Activated T-cell treated with anti-CD3 and anti-CD28 coated beads, Interleukin-2, amount 50 U/mL, for 72 hours (primary cell): Measurements from ENCODE around the gene FBXO31. TPM values are rescaled to one million over a fixed set of nuclear protein-coding genes. Genes with fewer than 3 reads are reported as not detected.
"Not testable (repeated sequence)": the region's sequence is repeated elsewhere in the genome, so short reads cannot be mapped to it uniquely, and the experiment has no call there.

Experiments used
- ATAC-seq, 2 donors: fragments of 150-1000 bp; cut with Tn5 transposase; replicated peaks in 1 of 2; 2 replicates each; pipeline ENCODE4 v1.10.0; 2021; ENCODE audit warnings: moderate library complexity in 2 of 2, mild to moderate bottlenecking in 1 of 2
- DNase-seq, 2 donors: peaks; one replicate each; pipeline ENCODE4 v3.0.0; 2021 to 2022; ENCODE audit warnings: mixed read lengths in 1 of 2
- H3K27ac Mint-ChIP-seq: one replicate; pipeline ENCODE4 v1.8.0; 2022; ENCODE audit warnings: mild to moderate bottlenecking, moderate library complexity, mixed read lengths
- H3K27me3 Mint-ChIP-seq: one replicate; pipeline ENCODE4 v1.8.0; 2022; ENCODE audit warnings: low read depth, mixed read lengths
- H3K36me3 Mint-ChIP-seq, 2 donors: one replicate each; pipeline ENCODE4 v1.8.0; 2022; ENCODE audit warnings: mixed read lengths in 2 of 2, mild to moderate bottlenecking in 1 of 2; ENCODE audit not compliant: insufficient read depth in 2 of 2
- H3K4me1 Mint-ChIP-seq: one replicate; pipeline ENCODE4 v1.8.0; 2022; ENCODE audit warnings: low read depth, mixed read lengths
- H3K4me3 Mint-ChIP-seq, 2 donors: one replicate each; pipeline ENCODE4 v1.8.0; 2022; ENCODE audit warnings: mild to moderate bottlenecking in 2 of 2, mixed read lengths in 2 of 2, moderate library complexity in 2 of 2
- H3K9me3 Mint-ChIP-seq, 2 donors: one replicate each; pipeline ENCODE4 v1.8.0; 2022; ENCODE audit warnings: mixed read lengths in 2 of 2
- total RNA-seq, 2 donors: library from RNA; stranded (reverse); gene quantifications; one replicate each; pipeline ENCODE4 v1.2.3, GENCODE V29; 2022

Gene FBXO31
- total RNA-seq, 2 donors from 2014 or later: 33.7 to 36.8 TPM

DNA sequence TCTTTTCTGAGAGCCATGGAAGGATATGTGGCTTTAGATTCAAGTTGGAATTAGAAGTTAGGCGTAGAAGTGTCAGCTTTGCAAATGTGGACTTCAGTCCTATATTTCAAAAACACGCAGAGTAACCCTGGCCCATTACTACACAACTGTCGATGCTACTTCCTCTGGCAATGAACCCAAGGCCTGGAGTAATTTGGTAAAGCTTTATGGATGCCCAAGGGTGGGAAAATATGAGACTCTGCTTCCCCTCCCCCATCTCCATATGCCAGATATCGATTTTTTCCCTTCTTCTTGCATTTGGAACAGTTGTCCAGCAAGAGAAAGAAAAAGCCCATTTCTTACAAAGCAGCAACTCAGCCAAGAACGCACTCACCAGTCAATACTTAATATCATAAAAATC lies 5.7 kb upstream of the FBXO31 start:
- peak overlapping the region in 1 of 2 donors; percentile 73 for H3K4me3 Mint-ChIP-seq
- no peaks in the 10 kb centered on the region for H3K27me3 Mint-ChIP-seq
- no peak for ATAC-seq
- H3K36me3 Mint-ChIP-seq: peaks cover 8% of the 10 kb centered on the region in 2 donors
- H3K4me1 Mint-ChIP-seq: peaks cover 61% of the 10 kb centered on the region
- peak overlapping the region; percentile 97 for H3K27ac Mint-ChIP-seq
- DNase-seq: no peak
- peaks cover 0 to 2% of the 10 kb centered on the region in 2 donors for H3K9me3 Mint-ChIP-seq

- peaks cover 7 to 10% of the 10 kb centered on the region in 2 donors for H3K36me3 Mint-ChIP-seq
- H3K27me3 Mint-ChIP-seq: no peaks in the 10 kb centered on the region
- H3K4me1 Mint-ChIP-seq: peaks cover 60% of the 10 kb centered on the region
- ATAC-seq (no peak), DNase-seq (no peak)
- peak overlapping the region; percentile 55 to 72 for H3K4me3 Mint-ChIP-seq
- H3K9me3 Mint-ChIP-seq: peaks cover 0 to 2% of the 10 kb centered on the region in 2 donors
- peak overlapping the region; percentile 81 for H3K27ac Mint-ChIP-seq
Observed at GRCh38 chr16:87388818-87389134, 5.2 kb upstream of the FBXO31 start.

GRCh38 chr16:87387942-87388817 lies 4.6 kb upstream of the FBXO31 start:
- ATAC-seq (peak; percentile 68 to 70), DNase-seq (peak; percentile 87 to 93)
- peaks cover 55% of the 10 kb centered on the region for H3K4me1 Mint-ChIP-seq
- H3K27ac Mint-ChIP-seq: peak overlapping the region; percentile 81
- peaks cover 0 to 2% of the 10 kb centered on the region in 2 donors for H3K9me3 Mint-ChIP-seq
- no peaks in the 10 kb centered on the region for H3K27me3 Mint-ChIP-seq
- peak overlapping the region; percentile 55 to 72 for H3K4me3 Mint-ChIP-seq
- peaks cover under 1 to 7% of the 10 kb centered on the region in 2 donors for H3K36me3 Mint-ChIP-seq

- not testable (repeated sequence) for H3K27me3 Mint-ChIP-seq, ATAC-seq
- H3K4me1 Mint-ChIP-seq: peaks cover 73% of the 10 kb centered on the region
Observed at GRCh38 chr16:87384875-87385167, 1.2 kb upstream of the FBXO31 start.

DNA sequence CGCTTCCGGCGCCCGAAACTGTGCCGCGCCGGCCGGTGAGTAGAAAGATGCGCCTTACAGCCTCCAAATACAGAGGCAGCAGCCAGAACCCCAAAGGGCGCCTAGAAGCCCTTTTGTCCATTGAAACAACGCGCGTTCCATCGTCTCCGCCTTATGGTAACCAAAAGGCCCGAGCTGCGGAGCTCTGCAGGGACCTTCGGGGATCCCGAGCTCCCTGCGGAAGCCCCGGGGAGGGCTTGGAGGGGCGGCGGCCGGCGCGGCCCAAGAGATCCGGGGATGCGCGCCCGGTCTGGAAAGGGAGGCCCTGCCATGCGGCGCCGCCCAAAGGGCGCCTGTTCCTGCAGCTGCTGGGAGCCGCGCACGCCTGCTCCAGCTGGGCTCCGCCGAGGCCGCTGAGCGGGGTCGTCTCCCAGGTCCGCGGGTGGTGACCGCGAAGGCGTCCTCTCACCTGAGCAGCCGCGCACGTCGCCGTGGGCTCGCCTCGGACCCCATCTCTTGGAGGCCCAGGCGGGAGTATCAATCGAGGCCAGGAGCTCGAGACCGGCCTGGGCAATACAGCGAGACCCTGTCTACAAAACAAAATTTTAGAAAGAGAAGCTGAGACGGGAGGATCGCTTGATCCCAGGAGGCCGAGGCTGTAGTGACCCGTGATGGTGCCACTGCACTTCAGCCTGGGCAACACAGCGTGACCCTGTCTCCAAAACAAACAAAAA lies 742 bp upstream of the FBXO31 start:
- no peaks in the 10 kb centered on the region for H3K27me3 Mint-ChIP-seq
- DNase-seq: peak in 1 of 2 donors; percentile 51
- H3K4me1 Mint-ChIP-seq: peaks cover 70% of the 10 kb centered on the region
- peak overlapping the region; percentile 100 for H3K27ac Mint-ChIP-seq
- peak; percentile 2 to 4 for ATAC-seq
- peaks cover 2% of the 10 kb centered on the region in 2 donors for H3K36me3 Mint-ChIP-seq
- peaks cover 0 to 2% of the 10 kb centered on the region in 2 donors for H3K9me3 Mint-ChIP-seq
- H3K4me3 Mint-ChIP-seq: peak overlapping the region; percentile 87 to 93

More at GRCh38 chr16:87384875-87385167, 1.2 kb upstream of the FBXO31 start:
- not testable (repeated sequence) for DNase-seq, H3K36me3 Mint-ChIP-seq, H3K9me3 Mint-ChIP-seq
- peak overlapping the region; percentile 87 to 93 for H3K4me3 Mint-ChIP-seq
- peak overlapping the region; percentile 86 for H3K27ac Mint-ChIP-seq

GRCh38 chr16:87382023-87382785 lies 1.4 kb downstream of the FBXO31 start:
- Mint-ChIP-seq H3K27me3 (no peaks in the 10 kb centered on the region), H3K27ac (peak overlapping the region; percentile 93), H3K4me1 (peaks cover 56% of the 10 kb centered on the region), H3K4me3 (peak overlapping the region; percentile 85 to 98), H3K9me3 (peaks cover 0 to 1% of the 10 kb centered on the region in 2 donors), H3K36me3 (peaks cover 2% of the 10 kb centered on the region in 2 donors)
- DNase-seq (no peak), ATAC-seq (no peak)

GRCh38 chr16:87380881-87381280 lies 2.7 kb downstream of the FBXO31 start:
- Mint-ChIP-seq H3K36me3 (peaks cover 2% of the 10 kb centered on the region in 2 donors), H3K27me3 (no peaks in the 10 kb centered on the region), H3K27ac (peak overlapping the region; percentile 92), H3K9me3 (no peaks in the 10 kb centered on the region), H3K4me1 (peaks cover 62% of the 10 kb centered on the region), H3K4me3 (peak overlapping the region; percentile 85 to 98)
- DNase-seq: no peak
- ATAC-seq: no peak

DNA sequence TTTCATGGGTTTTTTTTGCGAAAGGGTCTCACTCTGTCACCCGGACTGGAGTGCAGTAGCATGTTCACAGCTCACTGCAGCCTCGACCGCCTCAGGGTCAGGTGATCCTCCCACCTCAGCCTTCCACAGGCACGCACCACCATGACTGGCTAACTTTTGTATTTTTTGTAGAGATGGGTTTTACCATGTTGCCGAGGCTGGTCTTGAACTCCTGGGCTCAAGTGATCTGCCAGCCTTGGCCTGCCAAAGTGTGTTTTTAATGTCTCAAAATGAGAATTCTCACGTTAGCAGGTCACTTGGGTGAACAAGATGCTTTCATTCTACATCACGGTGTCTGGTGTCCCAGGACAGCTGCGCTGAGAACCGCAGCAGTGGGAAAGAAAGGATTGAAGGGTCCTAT lies 3.2 kb downstream of the FBXO31 start:
- Mint-ChIP-seq H3K36me3 (peaks cover 2% of the 10 kb centered on the region in 2 donors), H3K4me1 (peaks cover 67% of the 10 kb centered on the region), H3K27me3 (no peaks in the 10 kb centered on the region), H3K27ac (peak overlapping the region; percentile 92), H3K4me3 (peak overlapping the region; percentile 85 to 98), H3K9me3 (no peaks in the 10 kb centered on the region)
- DNase-seq: no peak
- no peak for ATAC-seq

DNA sequence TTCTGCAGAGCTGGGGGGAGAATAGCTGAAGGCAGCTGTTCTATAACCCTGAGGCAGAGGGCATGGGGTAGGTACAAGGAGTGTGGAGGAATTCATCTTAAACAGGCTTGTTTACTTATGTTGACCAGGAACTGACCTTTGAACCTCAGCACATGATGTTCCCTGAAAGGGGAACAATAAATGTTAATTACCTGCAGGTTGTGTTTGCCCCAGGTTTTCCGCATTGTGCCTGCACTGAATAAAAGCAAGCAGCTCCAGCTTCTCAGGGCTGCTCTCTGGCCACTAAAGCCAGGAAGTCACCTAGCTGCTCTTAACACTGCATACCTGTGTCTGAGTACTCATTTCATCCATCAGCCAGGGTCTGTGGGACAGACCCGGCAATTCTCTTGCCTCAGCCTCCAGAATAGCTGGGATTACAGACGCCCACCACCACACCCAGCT lies 4.2 kb downstream of the FBXO31 start:
- DNase-seq, H3K36me3 Mint-ChIP-seq, H3K27me3 Mint-ChIP-seq, ATAC-seq, H3K27ac Mint-ChIP-seq, H3K9me3 Mint-ChIP-seq, H3K4me3 Mint-ChIP-seq: not testable (repeated sequence)
- H3K4me1 Mint-ChIP-seq: peaks cover 62% of the 10 kb centered on the region

DNA sequence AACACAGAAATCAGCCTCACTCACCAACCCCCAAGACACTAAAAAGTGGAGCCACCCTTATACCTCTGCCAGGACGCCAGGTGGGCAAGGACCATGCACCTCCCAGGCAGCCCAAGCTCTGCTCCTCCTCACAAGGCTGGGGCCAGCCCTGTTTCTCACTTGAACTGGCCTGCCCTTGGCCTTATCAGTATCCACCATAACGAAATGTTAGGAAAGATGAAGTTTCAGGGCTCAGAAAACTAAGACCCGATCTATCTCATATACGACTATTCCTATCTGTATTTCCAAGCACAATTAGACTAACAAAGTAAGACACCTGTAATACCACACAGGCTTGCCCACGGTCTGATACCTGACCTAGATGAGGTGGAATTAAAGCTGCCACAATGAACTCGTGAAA lies 6.9 kb downstream of the FBXO31 start:
- Mint-ChIP-seq H3K4me3 (no peak overlapping the region), H3K36me3 (no peaks in the 10 kb centered on the region), H3K27ac (no peak overlapping the region), H3K4me1 (peaks cover 49% of the 10 kb centered on the region), H3K27me3 (no peaks in the 10 kb centered on the region), H3K9me3 (no peaks in the 10 kb centered on the region)
- no peak for ATAC-seq
- DNase-seq: no peak

DNA sequence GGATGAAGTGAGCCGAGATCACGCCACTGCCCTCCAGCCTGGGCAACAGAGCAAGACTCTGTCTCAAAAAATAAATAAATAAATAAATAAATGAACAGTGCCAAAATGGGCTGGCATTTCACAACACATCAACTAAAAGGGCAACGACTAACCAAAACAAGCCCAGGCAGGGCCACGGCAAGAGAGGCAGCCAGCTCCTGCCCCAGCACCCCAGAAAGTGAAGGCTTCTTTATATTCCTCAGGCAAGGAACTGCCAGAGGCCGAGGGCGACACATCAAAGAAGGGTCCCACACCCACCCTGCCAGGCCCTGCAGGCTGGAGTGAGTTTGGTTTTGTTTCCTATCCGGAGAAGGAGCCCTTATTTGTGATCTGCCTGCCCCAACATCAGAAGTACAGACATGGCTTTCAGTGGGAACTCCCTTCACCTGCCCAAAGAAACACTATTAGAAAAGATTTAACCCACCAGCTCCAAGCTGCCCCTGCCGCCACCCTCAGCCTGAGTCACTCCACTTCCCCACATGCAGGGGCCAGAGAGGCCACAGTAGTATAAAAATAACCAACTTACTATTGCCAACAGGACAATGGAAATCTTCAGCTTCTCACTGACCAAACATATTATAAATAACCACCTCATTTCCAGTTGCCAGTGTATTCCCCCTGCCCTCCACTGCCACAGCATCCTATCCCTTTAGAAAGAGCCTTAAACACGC lies 8.0 kb downstream of the FBXO31 start:
- DNase-seq (no peak), ATAC-seq (no peak)
- Mint-ChIP-seq H3K9me3 (no peaks in the 10 kb centered on the region), H3K27me3 (no peaks in the 10 kb centered on the region), H3K36me3 (no peaks in the 10 kb centered on the region), H3K4me3 (no peak overlapping the region), H3K27ac (no peak overlapping the region), H3K4me1 (peaks cover 45% of the 10 kb centered on the region)

DNA sequence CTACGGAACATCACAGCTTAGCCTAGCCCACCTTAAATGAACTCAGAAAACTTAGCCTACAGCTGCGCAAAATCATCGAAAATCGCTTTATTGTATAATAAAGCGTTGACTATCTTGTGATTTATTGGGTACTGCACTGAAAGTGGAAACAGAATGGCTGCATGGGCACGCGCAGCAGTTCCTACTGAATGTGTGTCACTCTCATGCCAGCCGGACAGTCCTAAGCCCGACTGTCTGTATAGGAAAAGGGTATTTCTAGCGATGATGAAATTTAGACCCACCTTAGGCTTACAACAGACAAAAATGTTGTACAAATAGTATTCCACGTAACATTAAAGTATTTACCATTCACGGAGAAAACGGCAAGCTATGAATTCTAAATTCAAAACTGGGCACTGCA lies 9.3 kb downstream of the FBXO31 start:
- Mint-ChIP-seq H3K36me3 (no peaks in the 10 kb centered on the region), H3K4me1 (peaks cover 41% of the 10 kb centered on the region), H3K27me3 (no peaks in the 10 kb centered on the region), H3K27ac (no peak overlapping the region), H3K4me3 (no peak overlapping the region), H3K9me3 (no peaks in the 10 kb centered on the region)
- DNase-seq (no peak), ATAC-seq (no peak)
